DMS153 (cell line): ENCODE measurements around the gene LMNTD1.
"Not testable (repeated sequence)": the region's sequence is repeated elsewhere in the genome, so short reads cannot be mapped to it uniquely, and the experiment has no call there.

Experiments
- DNase-seq: peaks from one replicate; lab custom pipeline; 2025; lab: John Stamatoyannopoulos, UW

LMNTD1 gene, protein sequence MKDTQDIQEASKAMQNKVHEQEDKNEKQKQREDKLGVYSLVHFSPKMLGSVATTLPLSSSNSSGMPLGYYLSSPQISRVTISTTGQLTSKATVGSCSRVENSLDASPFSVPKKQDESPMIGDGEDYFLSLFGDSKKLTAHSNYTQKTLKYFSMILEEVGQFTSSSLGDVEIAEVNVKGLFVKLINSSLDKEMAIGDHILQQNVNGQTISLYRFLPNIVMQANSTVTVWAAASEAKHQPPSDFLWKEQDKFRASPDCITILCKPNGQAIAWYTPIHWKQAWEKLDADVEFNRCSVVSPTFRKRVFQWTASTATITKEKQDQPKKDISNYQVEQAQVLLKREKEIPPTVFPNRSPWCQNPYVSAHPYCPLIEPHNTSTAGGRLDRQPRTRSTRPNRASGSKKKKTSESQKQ

DNA sequence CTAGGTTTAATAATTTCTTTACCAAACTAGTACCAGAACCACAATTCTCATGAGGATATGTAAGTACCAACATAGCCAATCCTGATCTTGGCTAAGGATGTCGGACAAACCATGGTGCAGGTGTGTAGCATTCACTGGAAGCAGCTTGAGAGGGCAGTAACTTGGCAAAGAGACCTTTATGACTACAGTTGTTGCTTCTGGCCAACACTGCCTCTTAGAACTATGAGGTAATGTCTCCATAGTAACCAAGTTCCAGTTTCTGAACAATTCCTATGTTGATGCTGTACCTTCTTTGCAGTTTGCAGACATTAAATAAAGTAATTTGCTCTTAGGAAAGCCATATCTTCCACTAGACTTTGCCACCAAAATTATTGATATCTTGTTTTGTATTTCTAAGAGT is at the start of gene LMNTD1:
LMNTD1 (minus strand) TSS at position 186 of the 400 bp plus-strand sequence. CDS start 324 bp downstream, outside the sequence.
- no peak for DNase-seq

- no peak for DNase-seq
Observed at GRCh38 chr12:25598956-25599355, 45.9 kb upstream of the LMNTD1 start.

GRCh38 chr12:25595496-25595895 is 42.4 kb upstream of the LMNTD1 start:
- DNase-seq, result not testable (repeated sequence)

- DNase-seq, result no peak
Observed at GRCh38 chr12:25594376-25594775, 41.3 kb upstream of the LMNTD1 start.

- no peak for DNase-seq
Observed at GRCh38 chr12:25592725-25593495, 39.8 kb upstream of the LMNTD1 start.

GRCh38 chr12:25591144-25591543 is 38.1 kb upstream of the LMNTD1 start:
- no peak for DNase-seq

DNA sequence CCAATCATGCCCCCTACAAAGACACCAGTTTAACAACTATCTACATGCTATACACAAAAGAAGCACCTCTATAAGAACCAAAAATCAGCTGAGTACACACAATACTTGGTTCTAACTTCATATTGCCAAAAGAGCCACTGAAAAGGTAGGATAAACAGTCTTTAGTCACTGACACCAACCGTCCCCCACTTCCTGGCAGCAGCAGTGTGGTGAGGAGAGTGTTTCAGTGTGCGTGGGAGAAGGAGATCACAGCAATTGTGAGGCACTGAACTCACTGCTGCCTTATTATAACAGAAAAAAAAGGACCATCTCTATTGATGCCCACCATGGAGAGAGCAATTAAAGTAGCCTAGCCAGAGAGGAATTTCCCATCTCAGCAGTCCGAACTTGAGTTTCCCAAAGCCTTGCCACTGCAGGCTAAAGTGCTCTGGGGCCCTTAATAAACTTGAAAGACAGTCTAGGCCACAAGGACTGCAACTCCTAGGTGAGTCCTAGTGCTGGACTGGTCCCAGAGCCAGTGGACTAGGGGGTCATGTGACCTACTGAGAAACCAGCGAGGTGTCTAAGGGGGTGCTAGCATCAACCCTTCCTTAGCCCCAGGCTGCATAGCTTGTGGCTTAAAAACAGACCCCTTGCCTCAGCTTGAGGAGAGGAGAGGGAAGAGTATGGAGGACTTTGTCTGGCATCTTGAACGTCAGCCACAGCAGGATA is 37.1 kb upstream of the LMNTD1 start:
- no peak for DNase-seq

- no peak for DNase-seq
Observed at GRCh38 chr12:25587346-25587745, 34.3 kb upstream of the LMNTD1 start.

DNA sequence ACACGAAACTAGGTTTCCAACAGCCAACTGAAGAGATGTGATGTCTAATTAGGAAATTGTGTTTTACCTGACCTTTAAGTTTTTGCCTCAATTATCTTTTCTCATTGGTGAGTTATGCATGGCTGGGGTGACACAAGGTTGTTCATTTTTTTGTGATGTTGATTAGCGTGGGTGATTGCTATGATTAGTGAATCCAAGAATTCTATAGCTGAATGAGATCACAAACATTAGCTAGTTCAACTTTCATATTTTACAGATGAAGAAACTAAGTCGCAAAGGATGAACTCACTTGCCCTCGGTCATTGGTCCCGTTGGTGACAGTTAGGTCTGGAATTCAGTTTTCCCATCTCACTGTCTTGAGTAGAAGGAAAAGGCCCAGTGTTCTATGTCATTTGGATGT is 32.6 kb upstream of the LMNTD1 start:
- DNase-seq, result no peak

DNA sequence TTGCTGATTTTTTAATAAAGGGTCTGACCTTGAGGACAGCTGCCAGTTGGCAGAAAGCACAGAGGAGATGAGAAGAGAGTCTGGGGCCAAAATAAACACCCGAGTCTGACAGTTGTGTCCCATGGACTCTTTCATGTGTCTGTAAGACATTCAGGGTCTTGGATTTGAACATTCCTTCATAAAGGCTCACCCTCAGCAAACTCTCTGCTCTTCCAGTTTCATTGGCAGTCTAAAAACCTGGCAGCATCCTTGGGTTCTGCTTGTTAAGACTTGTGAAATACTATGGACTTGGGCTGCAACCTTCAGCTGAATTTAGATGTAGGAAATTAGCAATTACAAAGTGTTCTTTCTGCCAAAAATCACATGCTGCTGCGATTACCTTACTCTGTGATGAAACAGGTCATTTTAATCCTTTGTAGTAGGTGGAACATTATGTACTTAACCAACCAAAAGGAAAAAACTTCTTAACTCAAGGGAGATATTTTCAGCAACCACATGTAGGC is 32.0 kb upstream of the LMNTD1 start:
- DNase-seq, result no peak

- no peak for DNase-seq
Observed at GRCh38 chr12:25584596-25584995, 31.5 kb upstream of the LMNTD1 start.

GRCh38 chr12:25583545-25583944 is 30.5 kb upstream of the LMNTD1 start:
- DNase-seq, result no peak

GRCh38 chr12:25581067-25581466 is 28.0 kb upstream of the LMNTD1 start:
- no peak for DNase-seq

DNA sequence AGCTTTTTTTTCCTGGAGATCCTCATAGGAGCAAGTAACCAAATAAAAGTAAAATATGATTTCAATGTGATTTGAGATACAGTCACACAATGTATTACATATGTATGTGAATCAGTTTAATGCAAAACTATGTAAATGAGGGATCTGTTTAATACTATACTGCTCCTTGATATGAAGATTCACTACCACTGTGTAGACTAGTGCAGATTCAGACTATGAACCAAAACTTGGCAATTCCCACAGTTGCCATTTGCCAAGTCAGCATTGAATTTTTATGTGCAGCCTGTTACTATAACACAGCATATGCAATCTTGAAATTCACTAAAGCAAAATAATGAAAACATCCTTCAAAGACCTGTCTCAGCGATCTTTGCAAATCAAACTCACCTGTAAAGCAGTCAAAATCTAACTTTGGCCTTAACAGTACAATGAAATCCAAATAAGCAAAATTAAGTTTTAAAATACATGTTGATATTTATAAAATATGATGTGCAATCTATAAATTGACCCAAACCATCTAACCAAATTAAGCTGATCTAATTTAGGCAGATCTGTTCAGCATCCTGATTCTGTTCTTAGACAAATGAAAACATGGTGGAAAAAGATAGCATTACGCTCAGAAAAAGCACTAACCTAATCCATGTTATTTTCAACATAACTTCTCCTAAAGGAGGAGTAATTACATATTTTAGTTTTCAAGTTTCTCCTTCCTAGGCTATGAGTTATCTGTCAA is 25.5 kb upstream of the LMNTD1 start:
- no peak for DNase-seq

- DNase-seq, result no peak
Observed at GRCh38 chr12:25574761-25575160, 21.7 kb upstream of the LMNTD1 start.

DNA sequence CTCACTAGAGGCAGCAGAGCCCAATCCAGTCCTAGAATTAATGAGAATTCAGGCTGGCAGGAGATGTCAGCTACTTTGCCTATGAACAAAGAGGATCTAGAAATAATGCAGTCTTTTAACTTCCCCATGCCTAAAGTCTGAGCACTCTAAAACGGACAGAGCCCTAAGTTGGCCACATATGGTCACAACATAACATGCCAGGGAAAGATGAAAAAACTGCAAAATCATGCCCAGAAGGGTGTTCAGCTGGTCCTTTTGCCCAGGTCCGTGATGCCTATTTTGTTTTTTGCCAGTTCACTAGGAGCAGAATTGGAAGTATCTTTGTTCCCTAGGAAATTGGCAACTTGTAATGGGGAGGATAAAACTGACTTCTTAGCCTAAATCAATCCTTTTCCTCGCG is 20.3 kb upstream of the LMNTD1 start:
- no peak for DNase-seq

GRCh38 chr12:25570418-25570817 is 17.3 kb upstream of the LMNTD1 start:
- DNase-seq, result no peak

GRCh38 chr12:25566202-25566949 is 13.3 kb upstream of the LMNTD1 start:
- no peak for DNase-seq

DNA sequence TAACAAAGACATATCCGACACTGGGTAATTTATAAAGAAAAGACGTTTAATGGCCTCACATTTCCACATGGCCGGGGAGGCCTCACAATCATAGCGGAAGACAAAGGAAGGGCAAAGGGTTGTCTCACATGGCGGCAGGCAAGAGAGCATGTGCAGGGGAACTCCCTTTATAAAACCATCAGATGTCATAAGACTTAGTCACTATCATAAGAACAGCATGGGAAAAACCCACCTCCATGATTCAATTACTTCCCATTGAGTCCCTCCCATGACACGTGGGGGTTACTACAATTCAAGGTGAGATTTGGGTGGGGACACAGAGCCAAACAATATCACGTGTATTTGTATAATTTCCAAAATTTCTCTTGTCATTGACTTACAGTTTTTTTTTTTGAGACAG is 5.5 kb upstream of the LMNTD1 start:
- DNase-seq, result no peak

GRCh38 chr12:25557830-25558436 is 4.8 kb upstream of the LMNTD1 start:
- DNase-seq, result peak; percentile 4

DNA sequence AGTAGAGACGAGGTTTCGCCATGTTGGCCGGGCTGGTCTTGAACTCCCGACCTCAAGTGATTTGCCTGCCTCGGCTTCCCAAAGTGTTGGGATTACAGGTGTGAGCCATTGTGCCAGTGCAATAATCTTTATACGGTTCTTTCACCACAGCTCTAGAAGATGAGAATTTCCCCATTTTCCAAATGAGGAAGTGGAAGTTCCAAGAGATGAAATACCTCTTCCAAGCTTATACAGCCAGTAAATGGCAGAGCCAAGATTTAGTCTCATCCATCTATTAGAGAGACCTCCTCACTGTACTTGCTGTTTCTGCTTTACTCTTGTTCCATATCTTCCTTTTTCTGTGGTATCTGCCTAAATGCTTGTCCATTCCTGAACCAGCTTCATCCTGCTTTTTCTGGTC is 3.1 kb upstream of the LMNTD1 start:
- no peak for DNase-seq
